HCT116 (cell line): ENCODE results near the gene TENM3. TPM values are rescaled to one million over a fixed set of nuclear protein-coding genes. Genes with fewer than 3 reads are reported as not detected.

Source experiments
- ATAC-seq: fragments of 200-7000 bp; cut with Tn5 transposase; 2 replicates; pipeline ENCODE4 v1.9.1; 2020; ENCODE audit warnings: mild to moderate bottlenecking, moderate library complexity
- BruUV-seq: library from RNA; stranded (reverse); fragments of 400-500 nt; replicated peaks from 2 replicates; lab custom pipeline; 2021; lab: Mats Ljungman, UMichigan
- CTCF ChIA-PET: fragments of 300-600 bp; sonication (Branson Sonifier 250); formaldehyde crosslinking; loops from one replicate; lab custom pipeline; 2021; ENCODE audit warnings: antibody characterized with exemption; lab: Charles Lee
- POLR2A ChIA-PET: fragments of 300-600, 350-600 bp; sonication (Branson Sonifier 250); formaldehyde crosslinking; loops from one replicate; lab custom pipeline; 2021; ENCODE audit warnings: antibody characterized with exemption; lab: Charles Lee
- RAD21 ChIA-PET, 2 experiments: fragments of 300-600 bp; sonication (Branson Sonifier 250); formaldehyde crosslinking; loops; one replicate each; lab custom pipeline; 2023; ENCODE audit warnings: low total read pairs in 2 of 2; ENCODE audit not compliant: uncharacterized antibody in 2 of 2, unreplicated experiment in 2 of 2, low non-redundant PET in 1 of 2; lab: Charles Lee
- DNase-seq: peaks from one replicate; pipeline ENCODE4 v3.0.0-alpha.2; 2010; ENCODE audit warnings: low read depth, low spot score
- H2AFZ ChIP-seq: fragments of 200-600 bp; shearing (Covaris generic), sonication (generic); 2 replicates; pipeline ENCODE4 v1.6.1; 2017; ENCODE audit warnings: low read depth, mixed run types, mixed read lengths, antibody characterized with exemption, low read length; ENCODE audit not compliant: poor library complexity, severe bottlenecking
- H3K27ac ChIP-seq: 2 replicates; pipeline ENCODE4 v1.5.1; 2012; ENCODE audit warnings: low read depth, low read length
- H3K27me3 ChIP-seq: fragments of 200-600 bp; sonication (generic); 2 replicates; pipeline ENCODE4 v1.6.1; 2016; ENCODE audit warnings: mixed run types, low read length, mixed read lengths; ENCODE audit not compliant: insufficient read depth
- H3K36me3 ChIP-seq, 2 experiments: fragments of 200-500 bp in 1 of 2; fragments of 200-600 bp in 1 of 2; sonication (Bioruptor generic) in 1 of 2; sonication (generic) in 1 of 2; 2 replicates each; pipeline versions ENCODE4 v1.5.1 to v1.6.1; 2014 to 2016; ENCODE audit warnings: low read length in 2 of 2, inconsistent platforms in 1 of 2, mixed read lengths in 1 of 2, mixed run types in 1 of 2; ENCODE audit not compliant: insufficient read depth in 2 of 2, control insufficient read depth in 1 of 2
- H3K4me1 ChIP-seq, 2 experiments: fragments of 200-600 bp in 1 of 2; sonication (generic) in 1 of 2; 2 replicates each; pipeline versions ENCODE4 v1.5.1 to v1.6.1; 2012 to 2017; ENCODE audit warnings: low read length in 2 of 2, inconsistent platforms in 1 of 2, mild to moderate bottlenecking in 1 of 2, mixed read lengths in 1 of 2, mixed run types in 1 of 2, moderate library complexity in 1 of 2; ENCODE audit not compliant: insufficient read depth in 2 of 2, control insufficient read depth in 1 of 2
- H3K4me2 ChIP-seq: fragments of 200-600 bp; sonication (generic); 2 replicates; pipeline ENCODE4 v1.6.1; 2017; ENCODE audit warnings: mixed run types, low read length, mixed read lengths
- H3K4me3 ChIP-seq, 2 experiments: fragments of 200-600 bp in 1 of 2; sonication (generic) in 1 of 2; replicated peaks in 1 of 2; 2 replicates each; pipeline ENCODE4 v1.5.1; 2011 to 2016; ENCODE audit warnings: low read length in 2 of 2, control low read depth in 1 of 2, low read depth in 1 of 2, mild to moderate bottlenecking in 1 of 2, mixed read lengths in 1 of 2, mixed run types in 1 of 2
- H3K79me2 ChIP-seq: fragments of 200-600 bp; sonication (generic); 2 replicates; pipeline ENCODE4 v1.6.1; 2017; ENCODE audit warnings: mild to moderate bottlenecking, mixed run types, low read length, moderate library complexity, mixed read lengths; ENCODE audit not compliant: insufficient read depth
- H3K9ac ChIP-seq: fragments of 200-600 bp; sonication (generic); 2 replicates; pipeline ENCODE4 v1.6.1; 2016; ENCODE audit warnings: low read length, mixed read lengths
- H3K9me2 ChIP-seq: fragments of 200-600 bp; sonication (generic), shearing (Covaris generic); 2 replicates; pipeline ENCODE4 v1.6.1; 2017; ENCODE audit warnings: mixed run types, mild to moderate bottlenecking, moderate library complexity; ENCODE audit not compliant: insufficient read depth
- H3K9me3 ChIP-seq, 2 experiments: fragments of 200-500 bp in 1 of 2; fragments of 200-600 bp in 1 of 2; sonication (Bioruptor generic) in 1 of 2; sonication (generic) in 1 of 2; 2 replicates each; pipeline ENCODE4 v1.6.1; 2014 to 2017; ENCODE audit warnings: low read length in 2 of 2, mixed read lengths in 2 of 2, inconsistent platforms in 1 of 2, low read depth in 1 of 2, mild to moderate bottlenecking in 1 of 2, mixed run types in 1 of 2, moderate library complexity in 1 of 2; ENCODE audit not compliant: control insufficient read depth in 1 of 2, insufficient read depth in 1 of 2
- H4K20me1 ChIP-seq: fragments of 200-600 bp; sonication (generic), shearing (Covaris generic); 2 replicates; pipeline ENCODE4 v1.6.1; 2017; ENCODE audit warnings: mixed run types, mild to moderate bottlenecking, moderate library complexity; ENCODE audit not compliant: insufficient read depth
- ELF1 ChIP-seq: IDR thresholded peaks from 2 replicates; pipeline ENCODE4 v1.6.1; 2012; ENCODE audit warnings: low read depth, borderline replicate concordance
- EZH2 ChIP-seq: fragments of 200-600 bp; sonication (generic); IDR thresholded peaks from 2 replicates; pipeline ENCODE4 v1.6.1; 2017; ENCODE audit warnings: antibody characterized with exemption, mixed run types
- JUND ChIP-seq: IDR thresholded peaks from 2 replicates; pipeline ENCODE4 v1.6.1; 2012
- POLR2AphosphoS5 ChIP-seq: IDR thresholded peaks from 2 replicates; pipeline ENCODE4 v1.6.1; 2011; ENCODE audit warnings: mild to moderate bottlenecking, low read depth, low read length, moderate library complexity
- SP1 ChIP-seq: IDR thresholded peaks from 2 replicates; pipeline ENCODE4 v1.6.1; 2012; ENCODE audit warnings: low read depth
- TCF7L2 ChIP-seq: IDR thresholded peaks from 2 replicates; pipeline ENCODE4 v1.7.0; 2011; ENCODE audit warnings: borderline replicate concordance, inconsistent platforms; ENCODE audit not compliant: insufficient read depth, insufficient read length; ENCODE audit errors: extremely low read depth
- ZFX ChIP-seq: fragments of 450-650 bp; IDR thresholded peaks from 2 replicates; pipeline ENCODE4 v1.6.1; 2017
- ZNF274 ChIP-seq: fragments of 200-500 bp; sonication (Bioruptor generic); IDR thresholded peaks from 2 replicates; pipeline ENCODE4 v1.6.1; 2014; ENCODE audit warnings: mild to moderate bottlenecking, low read depth, low read length, inconsistent platforms
- intact Hi-C: fragments of 100-400 bp; cut with micrococcal nuclease; formaldehyde crosslinking; loops from 2 replicates; pipeline ENCODE4 v1.10.0; 2022
- total RNA-seq: library from RNA; stranded (reverse); gene quantifications from one replicate; pipeline ENCODE4 v1.2.1, GENCODE V29; 2021; ENCODE audit not compliant: unreplicated experiment
- TF ChIP-seq, protein P1 (sequence below): IDR thresholded peaks from 2 replicates; pipeline ENCODE4 v1.6.1; 2012
- TF ChIP-seq, protein P2 (sequence below): IDR thresholded peaks from 2 replicates; pipeline ENCODE4 v1.6.1; 2011; ENCODE audit warnings: mild to moderate bottlenecking, low read length, moderate library complexity; ENCODE audit not compliant: insufficient replicate concordance; ENCODE audit errors: extremely low read depth

Gene TENM3
- total RNA-seq, 1 experiment from 2014 or later = 0.54 TPM

DNA sequence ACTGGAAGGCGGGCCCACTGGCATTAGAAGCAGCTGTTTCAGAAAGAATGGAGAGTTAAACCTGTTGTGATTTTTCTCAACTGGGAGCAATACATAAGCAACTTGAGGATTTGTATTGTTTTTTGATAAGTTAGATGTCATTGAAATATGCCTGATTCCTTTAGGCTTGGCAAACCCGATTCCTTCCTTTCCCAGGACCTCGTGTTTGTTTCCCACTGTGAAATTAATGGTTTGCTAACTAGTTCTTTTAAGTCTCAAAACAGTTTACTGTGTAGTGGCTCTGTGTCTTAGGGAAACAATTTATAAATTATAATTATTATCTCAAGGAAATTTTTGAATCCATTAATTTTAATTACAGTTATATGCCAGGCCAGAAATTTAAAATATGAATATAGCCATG is 456.0 kb downstream of the TENM3 start:
- H4K20me1 ChIP-seq = no peaks in the 10 kb centered on the region
- intact Hi-C loops = no loop called here
- no peak overlapping the region for H3K9ac ChIP-seq
- no peak for ATAC-seq
- H3K4me2 ChIP-seq = no peak overlapping the region
- H3K9me2 ChIP-seq = no peaks in the 10 kb centered on the region
- ChIA-PET POLR2A (no interaction called here), CTCF (no interaction called here), RAD21 (no interaction called here)
- no peaks in the 10 kb centered on the region for H3K79me2 ChIP-seq
- H3K27me3 ChIP-seq = peaks cover 15% of the 10 kb centered on the region
- no peaks in the 10 kb centered on the region for H3K4me1 ChIP-seq
- no peak for TF ChIP-seq TCF7L2
- no peak for TF ChIP-seq ZFX
- no peak overlapping the region for H2AFZ ChIP-seq
- BruUV-seq = no TSS peak
- no peaks in the 10 kb centered on the region for H3K36me3 ChIP-seq
- H3K27ac ChIP-seq = no peak overlapping the region
- H3K9me3 ChIP-seq = no peaks in the 10 kb centered on the region
- no peak for DNase-seq
- no peak overlapping the region for H3K4me3 ChIP-seq

DNA sequence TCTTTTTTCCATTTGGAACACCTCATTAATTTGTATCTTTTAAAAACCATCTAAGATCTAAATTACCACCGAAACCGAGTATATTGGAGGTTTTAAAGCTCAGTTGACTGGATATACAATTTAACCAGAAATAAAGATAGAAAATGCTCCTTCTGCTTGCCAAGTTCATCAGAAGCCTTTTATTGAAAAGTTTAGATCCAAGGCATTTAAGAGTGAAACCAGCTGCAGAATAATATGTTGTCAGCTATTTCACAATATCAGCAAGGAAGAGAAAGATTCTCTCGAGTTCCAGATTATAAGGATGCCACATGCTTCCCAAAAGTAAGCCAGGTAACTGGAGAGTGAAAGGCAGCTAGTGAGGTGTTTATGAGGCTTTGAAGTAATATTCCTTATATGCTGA is 456.6 kb downstream of the TENM3 start:
- Histone ChIP-seq H3K27ac (no peak overlapping the region), H2AFZ (no peak overlapping the region), H3K27me3 (peaks cover 11% of the 10 kb centered on the region; the same call in 1 of the 2 replicates), H3K4me1 (no peaks in the 10 kb centered on the region), H3K9ac (no peak overlapping the region), H3K9me3 (no peaks in the 10 kb centered on the region), H3K4me2 (no peak overlapping the region), H3K36me3 (no peaks in the 10 kb centered on the region), H3K9me2 (no peaks in the 10 kb centered on the region), H4K20me1 (no peaks in the 10 kb centered on the region), H3K4me3 (no peak overlapping the region), H3K79me2 (no peaks in the 10 kb centered on the region)
- DNase-seq (no peak), ATAC-seq (no peak)
- RAD21 ChIA-PET = no interaction called here
- CTCF ChIA-PET = no interaction called here
- TF ChIP-seq ELF1 = no peak
- no peak for TF ChIP-seq ZNF274
- TF ChIP-seq, protein P1, sequence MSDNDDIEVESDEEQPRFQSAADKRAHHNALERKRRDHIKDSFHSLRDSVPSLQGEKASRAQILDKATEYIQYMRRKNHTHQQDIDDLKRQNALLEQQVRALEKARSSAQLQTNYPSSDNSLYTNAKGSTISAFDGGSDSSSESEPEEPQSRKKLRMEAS = no peak
- no peak for TF ChIP-seq JUND
- TF ChIP-seq, protein P2, sequence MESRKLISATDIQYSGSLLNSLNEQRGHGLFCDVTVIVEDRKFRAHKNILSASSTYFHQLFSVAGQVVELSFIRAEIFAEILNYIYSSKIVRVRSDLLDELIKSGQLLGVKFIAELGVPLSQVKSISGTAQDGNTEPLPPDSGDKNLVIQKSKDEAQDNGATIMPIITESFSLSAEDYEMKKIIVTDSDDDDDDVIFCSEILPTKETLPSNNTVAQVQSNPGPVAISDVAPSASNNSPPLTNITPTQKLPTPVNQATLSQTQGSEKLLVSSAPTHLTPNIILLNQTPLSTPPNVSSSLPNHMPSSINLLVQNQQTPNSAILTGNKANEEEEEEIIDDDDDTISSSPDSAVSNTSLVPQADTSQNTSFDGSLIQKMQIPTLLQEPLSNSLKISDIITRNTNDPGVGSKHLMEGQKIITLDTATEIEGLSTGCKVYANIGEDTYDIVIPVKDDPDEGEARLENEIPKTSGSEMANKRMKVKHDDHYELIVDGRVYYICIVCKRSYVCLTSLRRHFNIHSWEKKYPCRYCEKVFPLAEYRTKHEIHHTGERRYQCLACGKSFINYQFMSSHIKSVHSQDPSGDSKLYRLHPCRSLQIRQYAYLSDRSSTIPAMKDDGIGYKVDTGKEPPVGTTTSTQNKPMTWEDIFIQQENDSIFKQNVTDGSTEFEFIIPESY = no peak
- TF ChIP-seq SP1 = no peak
- TF ChIP-seq POLR2AphosphoS5 = no peak
- TF ChIP-seq EZH2 = no peak
- BruUV-seq = no TSS peak
- intact Hi-C loops = no loop called here
- POLR2A ChIA-PET = no interaction called here
